IMR-90 (cell line): Measurements from ENCODE around the gene FAM81A. TPM values are rescaled to one million over a fixed set of nuclear protein-coding genes. Genes with fewer than 3 reads are reported as not detected.

Source experiments
- ATAC-seq: fragments of 200-7000 bp; cut with Tn5 transposase; 2 replicates; pipeline ENCODE4 v1.9.1; 2020; ENCODE audit warnings: low read depth, mild to moderate bottlenecking, moderate library complexity
- BruUV-seq: library from RNA; stranded (reverse); fragments of 400-500 nt; replicated peaks from 2 replicates; lab custom pipeline; 2021; lab: Mats Ljungman, UMichigan
- CTCF ChIA-PET: fragments of 300-600 bp; formaldehyde crosslinking; extraction: SDS; loops from one replicate; lab custom pipeline; 2021; ENCODE audit warnings: antibody characterized with exemption; lab: Yijun Ruan, JAX
- POLR2A ChIA-PET: fragments of 300-600 bp; sonication (Branson Sonifier 250); formaldehyde crosslinking; loops from one replicate; lab custom pipeline; 2022; ENCODE audit warnings: antibody characterized with exemption; ENCODE audit not compliant: unreplicated experiment; lab: Charles Lee
- DNase-seq: peaks from one replicate; pipeline ENCODE4 v3.0.0; 2013
- H2AFZ ChIP-seq: replicated peaks from 2 replicates; pipeline ENCODE3; 2013; ENCODE audit warnings: low read length, mild to moderate bottlenecking; ENCODE audit not compliant: poor library complexity
- H2AK5ac ChIP-seq: 2 replicates; pipeline ENCODE4 v1.6.1; 2013; ENCODE audit warnings: low read depth, low read length, inconsistent platforms
- H2AK9ac ChIP-seq: replicated peaks from 2 replicates; pipeline ENCODE3; 2013; ENCODE audit warnings: mild to moderate bottlenecking, low read depth, low read length, moderate library complexity; ENCODE audit not compliant: poor library complexity
- H2BK120ac ChIP-seq: 2 replicates; pipeline ENCODE4 v1.6.1; 2013; ENCODE audit warnings: low read depth, low read length, inconsistent platforms
- H2BK15ac ChIP-seq: 3 replicates; pipeline ENCODE4 v1.6.1; 2013; ENCODE audit warnings: low read depth, low read length, inconsistent platforms
- H2BK20ac ChIP-seq: 2 replicates; pipeline ENCODE4 v1.6.1; 2013; ENCODE audit warnings: low read depth, mild to moderate bottlenecking, inconsistent platforms, low read length, moderate library complexity
- H2BK5ac ChIP-seq: 2 replicates; pipeline ENCODE4 v1.6.1; 2013; ENCODE audit warnings: mild to moderate bottlenecking, low read depth, low read length, inconsistent platforms; ENCODE audit not compliant: poor library complexity, severe bottlenecking
- H3K14ac ChIP-seq: replicated peaks from 2 replicates; pipeline ENCODE4 v1.6.1; 2013; ENCODE audit warnings: low read depth, low read length, inconsistent platforms
- H3K18ac ChIP-seq: 2 replicates; pipeline ENCODE4 v1.6.1; 2013; ENCODE audit warnings: low read depth, low read length, control low read depth
- H3K23ac ChIP-seq: 2 replicates; pipeline ENCODE4 v1.6.1; 2013; ENCODE audit warnings: low read depth, low read length, inconsistent platforms
- H3K27ac ChIP-seq: 2 replicates; pipeline ENCODE4 v1.5.1; 2013; ENCODE audit warnings: mild to moderate bottlenecking, control low read depth, low read length; ENCODE audit not compliant: insufficient read depth
- H3K27me3 ChIP-seq: 2 replicates; pipeline ENCODE4 v1.6.1; 2013; ENCODE audit warnings: low read length; ENCODE audit not compliant: control insufficient read depth, insufficient read depth
- H3K36me3 ChIP-seq: 2 replicates; pipeline ENCODE4 v1.6.1; 2013; ENCODE audit warnings: low read length, mixed read lengths; ENCODE audit not compliant: control insufficient read depth, insufficient read depth
- H3K4ac ChIP-seq: 2 replicates; pipeline ENCODE4 v1.6.1; 2013; ENCODE audit warnings: low read depth, low read length, inconsistent platforms
- H3K4me1 ChIP-seq: 2 replicates; pipeline ENCODE4 v1.6.1; 2013; ENCODE audit warnings: low read length, mixed read lengths; ENCODE audit not compliant: control insufficient read depth, insufficient read depth
- H3K4me2 ChIP-seq: 2 replicates; pipeline ENCODE4 v1.6.1; 2013; ENCODE audit warnings: low read depth, mild to moderate bottlenecking, control low read depth, low read length, moderate library complexity
- H3K4me3 ChIP-seq: 2 replicates; pipeline ENCODE4 v1.5.1; 2013; ENCODE audit warnings: low read depth, mild to moderate bottlenecking, control low read depth, low read length, moderate library complexity; ENCODE audit not compliant: insufficient read depth
- H3K56ac ChIP-seq: 2 replicates; pipeline ENCODE4 v1.6.1; 2013; ENCODE audit warnings: low read length, inconsistent platforms; ENCODE audit not compliant: insufficient read depth; ENCODE audit errors: extremely low read depth
- H3K79me1 ChIP-seq, 2 experiments: 2 replicates each; pipeline ENCODE4 v1.6.1; 2013; ENCODE audit warnings: low read length in 2 of 2, inconsistent platforms in 1 of 2, low read depth in 1 of 2
- H3K9ac ChIP-seq: 2 replicates; pipeline ENCODE4 v1.6.1; 2013; ENCODE audit warnings: low read depth, low read length, control low read depth
- H3K9me1 ChIP-seq: 2 replicates; pipeline ENCODE4 v1.6.1; 2013; ENCODE audit warnings: low read length, inconsistent platforms; ENCODE audit not compliant: insufficient read depth
- H3K9me3 ChIP-seq: 2 replicates; pipeline ENCODE4 v1.6.1; 2013; ENCODE audit warnings: low read length; ENCODE audit not compliant: control insufficient read depth, insufficient read depth
- H4K20me1 ChIP-seq: 2 replicates; pipeline ENCODE4 v1.6.1; 2013; ENCODE audit warnings: low read length, inconsistent platforms; ENCODE audit not compliant: insufficient read depth
- H4K5ac ChIP-seq: 2 replicates; pipeline ENCODE4 v1.6.1; 2013; ENCODE audit warnings: mild to moderate bottlenecking, low read depth, low read length, control low read depth
- H4K8ac ChIP-seq, 2 experiments: 2 replicates each; pipeline ENCODE4 v1.6.1; 2013; ENCODE audit warnings: low read depth in 2 of 2, low read length in 2 of 2, control low read depth in 1 of 2, inconsistent platforms in 1 of 2
- H4K91ac ChIP-seq: 2 replicates; pipeline ENCODE4 v1.6.1; 2013; ENCODE audit warnings: low read depth, low read length, inconsistent platforms; ENCODE audit not compliant: insufficient read depth
- CHD1 ChIP-seq: IDR thresholded peaks from 2 replicates; pipeline ENCODE4 v1.6.1; 2012; ENCODE audit warnings: low read depth, low read length, improper control_type of control experiment
- CTCF ChIP-seq: conservative IDR thresholded peaks from 2 replicates; pipeline ENCODE4 v1.5.1; 2012; ENCODE audit warnings: mild to moderate bottlenecking, low read depth, low read length, improper control_type of control experiment
- MXI1 ChIP-seq: IDR thresholded peaks from 2 replicates; pipeline ENCODE4 v1.6.1; 2012; ENCODE audit warnings: low read depth, mild to moderate bottlenecking, low read length, moderate library complexity, borderline replicate concordance
- WGBS, 2 experiments: methylation state at CpG; one replicate each; pipeline versions ENCODE4 v1.1.5 to v1.1.7; 2013; ENCODE audit warnings: missing lambda C conversion rate in 2 of 2; ENCODE audit not compliant: insufficient read length in 1 of 2; ENCODE audit errors: extremely low coverage in 2 of 2; 5-methylcytosine and 5-hydroxymethylcytosine counted together
- dilution Hi-C: fragments of 300-500 bp; cut with HindIII; formaldehyde crosslinking; loops from one replicate; pipeline ENCODE4 v1.14.3; 2018; ENCODE audit warnings: low sequenced_read_pairs; ENCODE audit not compliant: unreplicated experiment
- in situ Hi-C: fragments of 300-500 bp; cut with MboI; formaldehyde crosslinking; loops from 3 replicates; pipeline ENCODE4 v1.14.3; 2019; ENCODE audit warnings: low sequenced_read_pairs, inconsistent platforms, mixed read lengths
- intact Hi-C: fragments of 100-400 bp; cut with micrococcal nuclease; formaldehyde crosslinking; loops from 2 replicates; pipeline ENCODE4 v1.10.0; 2022
- polyA plus RNA-seq, 3 experiments: library from polyadenylated mRNA; depleted of rRNA; stranded (reverse); fragments of >200 nt; gene quantifications; 2 replicates each; pipeline ENCODE4 v1.2.3, GENCODE V29; 2012; ENCODE audit warnings: low replicate concordance in 1 of 3
- total RNA-seq: library from RNA; depleted of rRNA; stranded (reverse); fragments of >200 nt; gene quantifications from 2 replicates; pipeline ENCODE4 v1.2.3, GENCODE V29; 2012

Gene FAM81A
- total and polyA plus RNA-seq, 2 of the 4 experiments (the other 2 are of a cell fraction), result not detected

DNA sequence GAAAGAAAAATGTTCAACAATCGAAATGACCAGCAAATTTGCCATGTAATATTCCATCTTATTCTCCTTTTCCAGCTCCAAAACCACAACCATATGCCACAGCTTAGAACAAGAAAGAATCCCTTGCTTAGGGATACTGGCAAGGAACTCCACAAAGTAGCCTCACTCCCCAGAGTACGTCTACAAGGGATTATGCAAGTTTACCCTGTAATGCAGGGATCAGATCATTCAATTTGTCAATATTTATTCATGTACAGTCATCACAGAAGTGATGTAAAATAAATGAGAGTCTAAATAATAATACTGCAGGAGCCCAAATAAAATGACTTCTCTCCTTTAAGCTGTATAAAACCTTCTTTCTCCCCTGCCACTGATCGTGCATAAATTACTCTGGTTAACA is 41.8 kb upstream of the FAM81A start:
- Histone ChIP-seq H3K14ac (no peak overlapping the region), H3K4me3 (no peak overlapping the region), H4K91ac (no peak overlapping the region), H2BK15ac (no peak overlapping the region), H3K9me3 (no peaks in the 10 kb centered on the region), H3K9ac (no peak overlapping the region), H3K4me1 (no peaks in the 10 kb centered on the region), H2BK120ac (no peak overlapping the region), H2BK20ac (no peak overlapping the region), H3K23ac (no peak overlapping the region), H3K4ac (no peak overlapping the region), H4K20me1 (no peaks in the 10 kb centered on the region; the same call in 1 of the 2 replicates), H4K8ac (no peak overlapping the region), H3K27me3 (peaks cover 16% of the 10 kb centered on the region), H2BK5ac (no peak overlapping the region), H3K27ac (no peak overlapping the region), H3K4me2 (no peak overlapping the region), H3K79me1 (no peaks in the 10 kb centered on the region), H3K36me3 (no peaks in the 10 kb centered on the region), H3K18ac (no peak overlapping the region), H4K5ac (no peak overlapping the region), H2AFZ (no peak overlapping the region), H2AK5ac (no peak overlapping the region), H3K56ac (no peak overlapping the region), H3K9me1 (no peaks in the 10 kb centered on the region), H2AK9ac (no peak overlapping the region)
- CTCF ChIA-PET, result no interaction called here
- BruUV-seq, result no TSS peak
- DNase-seq (no peak), ATAC-seq (no peak)
- dilution Hi-C loops, result no loop called here
- no CpG with 5 or more reads among the region's 3 CpGs for WGBS, 2 experiments
- POLR2A ChIA-PET, result no interaction called here
- intact Hi-C loops, result no loop called here
- in situ Hi-C loops, result no loop called here
- no peak for TF ChIP-seq MXI1
- TF ChIP-seq CTCF, result no peak
- TF ChIP-seq CHD1, result no peak
